ENCODE data around the gene CENPX. TPM values are rescaled to one million over a fixed set of nuclear protein-coding genes. Genes with fewer than 3 reads are reported as not detected.

Gene CENPX
- total RNA-seq, 1 experiment from 2014 or later: 77.9 TPM

GRCh38 chr17:82058230-82058854 is 35.7 kb upstream of the CENPX start:
- H3K9me3 ChIP-seq (ENCODE audit: control insufficient read depth, low read depth, low read length): no peaks in the 10 kb centered on the region
- Mint-ChIP-seq H3K4me1 (peaks cover 0 to 2% of the 10 kb centered on the region in 2 experiments; a peak in 1 of 4 replicates), H3K27ac (peak overlapping the region in 2 of 3 experiments; percentile 82 to 86; a peak in 4 of 7 replicates), H3K36me3 (ENCODE audit: insufficient read depth in 1 of 3, low read depth in 3 of 3) (peaks cover 6 to 51% (median 45%) of the 10 kb centered on the region in 3 experiments), H3K4me3 (no peak overlapping the region), H3K9me3 (no peaks in the 10 kb centered on the region), H3K27me3 (ENCODE audit: low read depth) (no peaks in the 10 kb centered on the region)
- H3K23me2 ChIP-seq (ENCODE audit: insufficient read length, low read depth, low read length, poor library complexity, severe bottlenecking): no peaks in the 10 kb centered on the region
- H2AFZ ChIP-seq (ENCODE audit: low read length): no peak overlapping the region
- no peaks in the 10 kb centered on the region for H3K79me2 ChIP-seq (ENCODE audit: insufficient read depth, low read length)
- no peak overlapping the region for H2BK12ac ChIP-seq (ENCODE audit: insufficient read length, low read depth, low read length)
- H3K56ac ChIP-seq (ENCODE audit: insufficient read length, low read depth, low read length): no peak overlapping the region
- H4K91ac ChIP-seq (ENCODE audit: insufficient read length, low read depth, low read length): no peak overlapping the region
- H3K14ac ChIP-seq (ENCODE audit: insufficient read depth, low read length): no peak overlapping the region
- no peak overlapping the region for H3K4ac ChIP-seq (ENCODE audit: low read depth, low read length)
- no peak overlapping the region for H4K8ac ChIP-seq (replicated peaks; ENCODE audit: insufficient read length, low read depth, low read length)
- H3K23ac ChIP-seq (ENCODE audit: insufficient read length, low read depth, low read length): no peak overlapping the region
- no CpG with 5 or more reads among the region's 17 CpGs for WGBS (ENCODE audit: extremely low coverage, insufficient read length, low lambda C conversion rate)
- no peaks in the 10 kb centered on the region for H3K79me1 ChIP-seq (ENCODE audit: insufficient read depth, low read depth, low read length, poor library complexity, severe bottlenecking)
- H2BK15ac ChIP-seq (ENCODE audit: low read depth, low read length): no peak overlapping the region
- no peaks in the 10 kb centered on the region for H3K4me1 ChIP-seq (ENCODE audit: insufficient read depth, low read length)
- H3K27me3 ChIP-seq (ENCODE audit: insufficient read depth, low read length): no peaks in the 10 kb centered on the region
- no peak overlapping the region for H3T11ph ChIP-seq (ENCODE audit: low read length)
- no peak overlapping the region for H2BK120ac ChIP-seq (ENCODE audit: low read depth, low read length, poor library complexity, severe bottlenecking)
- no peak for DNase-seq
- no peak overlapping the region for H2BK20ac ChIP-seq (ENCODE audit: low read depth, low read length, poor library complexity, severe bottlenecking)
- no peak overlapping the region for H3K18ac ChIP-seq (ENCODE audit: insufficient read length, low read depth, low read length)
- no peak overlapping the region for H4K5ac ChIP-seq (ENCODE audit: insufficient read length, low read depth, low read length)
- H3K9ac ChIP-seq (ENCODE audit: extremely low read depth, insufficient read length, low read length): no peak overlapping the region
- no peak overlapping the region for H3K27ac ChIP-seq (ENCODE audit: insufficient read length, low read depth, low read length)
- no peak overlapping the region for H2BK5ac ChIP-seq (ENCODE audit: insufficient read length, low read length)
- TF ChIP-seq CTCF (conservative IDR thresholded peaks at IDR 0.05): no peak
- H2AK5ac ChIP-seq (ENCODE audit: insufficient read length, low read length): no peak overlapping the region
- peaks cover 3% of the 10 kb centered on the region for H4K20me1 ChIP-seq (ENCODE audit: control insufficient read depth, insufficient read depth, insufficient read length)
- no peak overlapping the region for H3K4me2 ChIP-seq (ENCODE audit: insufficient read depth, insufficient read length, low read length)

Measured in H9 (cell line).